HFFc6 (cell line): ENCODE results near the gene CD7. TPM values are rescaled to one million over a fixed set of nuclear protein-coding genes. Genes with fewer than 3 reads are reported as not detected.
A peak's percentile ranks its signal among the peaks of the same experiment; 100 is the strongest.

Experiments used
- DNase-seq: peaks from one replicate; pipeline ENCODE4 v3.0.0-alpha.2; 2018
- H3K27ac Mint-ChIP-seq: 2 replicates; pipeline ENCODE4 v1.8.0; 2020; ENCODE audit warnings: mild to moderate bottlenecking, mixed read lengths
- H3K27me3 Mint-ChIP-seq: 2 replicates; pipeline ENCODE4 v1.8.0; 2021; ENCODE audit warnings: mild to moderate bottlenecking, moderate library complexity, mixed read lengths; ENCODE audit not compliant: insufficient read depth
- H3K36me3 Mint-ChIP-seq: 2 replicates; pipeline ENCODE4 v1.8.0; 2021; ENCODE audit warnings: low read depth, mixed read lengths
- H3K4me1 Mint-ChIP-seq: 2 replicates; pipeline ENCODE4 v1.8.0; 2020; ENCODE audit warnings: low read depth, mixed read lengths
- H3K4me3 Mint-ChIP-seq: 2 replicates; pipeline ENCODE4 v1.8.0; 2020; ENCODE audit warnings: mild to moderate bottlenecking, moderate library complexity, mixed read lengths
- H3K9me3 Mint-ChIP-seq: 2 replicates; pipeline ENCODE4 v1.8.0; 2020; ENCODE audit warnings: mild to moderate bottlenecking, mixed read lengths
- CTCF ChIP-seq: fragments of 200-600 bp; sonication (generic); IDR thresholded peaks from 2 replicates; pipeline ENCODE4 v1.5.0; 2021; ENCODE audit warnings: antibody characterized with exemption, mild to moderate bottlenecking
- total RNA-seq, 6 experiments: library from RNA; stranded (reverse); fragmentation: NEBNext Ultra II Directional; extraction: Animal tissue kit (Norgen Biotek cat#: 25700); gene quantifications; 2 replicates in 1 of 6; 3 replicates in 5 of 6; pipeline ENCODE4 v1.2.3, GENCODE V29; 2021

Gene CD7
- total RNA-seq, 6 experiments from 2014 or later = 0.20 TPM; not detected in 5

DNA sequence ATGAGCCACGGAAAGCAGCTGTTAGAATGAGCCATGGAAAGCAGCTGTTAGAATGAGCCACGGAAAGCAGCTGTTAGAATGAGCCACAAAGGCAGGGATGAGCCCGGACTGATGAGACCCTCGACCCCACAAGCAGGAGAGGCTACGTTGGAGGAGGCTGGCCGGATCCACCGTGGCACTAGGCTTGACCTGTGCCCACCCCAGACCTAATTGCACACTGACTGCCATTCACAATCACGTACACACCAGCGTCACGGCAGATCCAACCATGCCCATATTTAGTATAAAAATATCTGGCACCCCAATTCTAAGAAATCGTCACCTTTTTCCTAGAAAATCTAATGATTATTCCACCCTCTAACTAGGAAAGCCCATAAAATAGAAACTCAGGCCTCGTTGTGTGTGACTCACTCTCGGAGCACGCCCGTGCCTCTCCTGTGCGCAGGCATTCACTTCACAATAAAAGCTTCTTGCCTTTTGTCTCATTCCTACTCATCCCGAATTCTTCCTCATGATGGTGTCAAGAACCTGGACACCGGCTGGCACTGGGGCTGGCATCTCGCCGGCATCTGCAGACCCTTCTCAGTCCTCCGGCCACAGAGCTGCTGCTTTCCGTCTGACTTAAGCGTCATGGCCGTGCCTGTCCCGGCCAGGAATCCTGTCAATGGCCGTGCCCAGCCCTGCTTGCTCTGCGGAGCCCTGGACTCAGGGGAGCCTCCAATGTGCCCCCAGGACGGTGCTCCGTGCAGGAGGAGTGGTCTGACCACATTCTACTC is 21.6 kb upstream of the CD7 start:
- peaks cover 4% of the 10 kb centered on the region; the same call in 1 of the 2 replicates for H3K36me3 Mint-ChIP-seq
- H3K27ac Mint-ChIP-seq = peak overlapping the region; percentile 68
- peak; percentile 70 for DNase-seq
- H3K4me1 Mint-ChIP-seq = peaks cover 23% of the 10 kb centered on the region
- no peak for TF ChIP-seq CTCF
- peaks cover 10% of the 10 kb centered on the region for H3K9me3 Mint-ChIP-seq
- peak overlapping the region; percentile 87 for H3K4me3 Mint-ChIP-seq
- peaks cover 11% of the 10 kb centered on the region for H3K27me3 Mint-ChIP-seq

- Mint-ChIP-seq H3K4me1 (peaks cover 27% of the 10 kb centered on the region), H3K27me3 (peaks cover 6% of the 10 kb centered on the region), H3K36me3 (no peaks in the 10 kb centered on the region), H3K9me3 (no peaks in the 10 kb centered on the region), H3K4me3 (peak overlapping the region; percentile 86), H3K27ac (peak overlapping the region; percentile 29; the same call in 1 of the 2 replicates)
- TF ChIP-seq CTCF = no peak
- no peak for DNase-seq
Measured at GRCh38 chr17:82334622-82335394, 17.4 kb upstream of the CD7 start.

- Mint-ChIP-seq H3K4me1 (peaks cover 24% of the 10 kb centered on the region), H3K9me3 (no peaks in the 10 kb centered on the region), H3K36me3 (no peaks in the 10 kb centered on the region), H3K27me3 (peaks cover 6% of the 10 kb centered on the region), H3K4me3 (peak overlapping the region; percentile 86), H3K27ac (no peak overlapping the region)
- TF ChIP-seq CTCF = no peak
- DNase-seq = no peak
Measured at GRCh38 chr17:82334204-82334621, 16.8 kb upstream of the CD7 start.

DNA sequence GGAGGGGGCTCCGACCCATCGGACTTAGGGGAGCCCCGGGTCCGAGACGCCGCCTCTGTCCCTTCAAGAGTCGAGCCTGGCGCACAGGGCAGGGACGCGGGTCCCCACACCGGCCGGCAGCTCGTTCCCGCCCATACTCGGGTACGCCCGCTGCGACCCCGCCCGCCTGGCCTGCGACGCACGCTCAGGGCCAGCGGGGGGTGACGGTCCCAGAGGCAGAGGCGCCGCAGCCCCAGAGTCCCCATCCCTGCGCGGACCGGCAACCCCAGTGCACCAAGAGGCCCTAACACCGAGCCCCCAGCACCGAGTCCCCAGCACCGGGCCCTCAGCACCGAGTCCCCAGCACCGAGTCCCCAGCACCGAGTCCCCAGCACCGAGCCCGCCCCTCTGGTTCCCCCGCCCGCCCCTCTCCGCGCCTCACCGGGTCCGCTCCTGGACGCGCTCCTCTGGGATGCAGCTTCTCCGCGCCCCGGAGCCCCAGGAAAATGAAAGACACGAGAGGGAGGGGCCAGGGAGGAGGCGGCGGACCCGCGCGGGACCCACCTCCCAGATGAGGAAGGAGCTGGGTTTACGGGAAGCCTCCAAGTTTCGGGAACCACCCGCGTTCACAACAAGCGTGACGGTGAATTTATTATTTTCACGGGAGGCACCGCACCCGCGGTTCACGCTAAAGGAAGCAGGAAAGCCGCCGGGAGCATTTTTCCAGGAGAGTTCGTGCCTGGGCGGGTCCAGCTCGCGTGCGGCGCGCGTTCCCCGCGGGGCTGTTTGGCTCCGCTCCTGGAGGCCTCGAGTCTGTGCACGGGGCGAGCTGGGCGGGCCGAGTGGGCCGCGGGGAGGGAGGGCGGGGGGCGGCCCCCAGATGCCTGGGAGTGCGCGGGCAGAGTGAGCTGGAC is 16.1 kb upstream of the CD7 start, which contains the start of gene SECTM1:
TSS of gene SECTM1 (minus strand) at position 488 of the 893 bp plus-strand sequence. CDS start 6,526 bp downstream, outside the sequence.
- no peaks in the 10 kb centered on the region for H3K9me3 Mint-ChIP-seq
- TF ChIP-seq CTCF = no peak
- H3K4me3 Mint-ChIP-seq = peak within 1 kb of the TSS; percentile 86
- no peak within 1 kb of the TSS; the same call in 1 of the 2 replicates for H3K27ac Mint-ChIP-seq
- no peaks in the 10 kb centered on the region for H3K36me3 Mint-ChIP-seq
- peak; percentile 51 for DNase-seq
- H3K4me1 Mint-ChIP-seq = peaks cover 17% of the 10 kb centered on the region
- H3K27me3 Mint-ChIP-seq = peaks cover 6% of the 10 kb centered on the region

GRCh38 chr17:82332669-82333278 is 15.4 kb upstream of the CD7 start:
- Mint-ChIP-seq H3K36me3 (no peaks in the 10 kb centered on the region), H3K27me3 (peaks cover 6% of the 10 kb centered on the region), H3K9me3 (no peaks in the 10 kb centered on the region), H3K4me3 (peak overlapping the region; percentile 80), H3K27ac (no peak overlapping the region; the same call in 1 of the 2 replicates), H3K4me1 (peaks cover 13% of the 10 kb centered on the region)
- DNase-seq = peak; percentile 34
- TF ChIP-seq CTCF = no peak
